Measurements from ENCODE around the gene GAA.

GRCh38 chr17:80142929-80143328 is 41.5 kb downstream of the GAA start:
- no peak for TF ChIP-seq FOXK2 (IDR thresholded peaks at IDR 0.05)
- no peak for TF ChIP-seq HDGF (IDR thresholded peaks at IDR 0.05; ENCODE audit: borderline replicate concordance)
- TF ChIP-seq BHLHE40 (IDR thresholded peaks at IDR 0.05; ENCODE audit: borderline replicate concordance), result no peak
- no peak for TF ChIP-seq SP1 (IDR thresholded peaks at IDR 0.05)
- no peak for TF ChIP-seq FOXM1 (IDR thresholded peaks at IDR 0.05; ENCODE audit: borderline replicate concordance)
- TF ChIP-seq SUZ12 (IDR thresholded peaks at IDR 0.05), result no peak
- no peak for TF ChIP-seq L3MBTL2 (conservative IDR thresholded peaks at IDR 0.05)
- TF ChIP-seq PKNOX1 (IDR thresholded peaks at IDR 0.05), result no peak
- TF ChIP-seq LEF1 (IDR thresholded peaks at IDR 0.05; ENCODE audit: borderline replicate concordance), result no peak
- no peak for TF ChIP-seq FOXA1 (IDR thresholded peaks at IDR 0.05)
- TF ChIP-seq TARDBP (IDR thresholded peaks at IDR 0.05), result no peak

Measured in HEK293T (cell line).